ENCODE measurements around the gene BMP6. TPM values are rescaled to one million over a fixed set of nuclear protein-coding genes. Genes with fewer than 3 reads are reported as not detected.

Gene BMP6
- total and polyA plus RNA-seq, 2 donors (not counting 3 experiments of a cell fraction or from before 2014, with no cell fraction given), result 221 to 276 TPM

DNA sequence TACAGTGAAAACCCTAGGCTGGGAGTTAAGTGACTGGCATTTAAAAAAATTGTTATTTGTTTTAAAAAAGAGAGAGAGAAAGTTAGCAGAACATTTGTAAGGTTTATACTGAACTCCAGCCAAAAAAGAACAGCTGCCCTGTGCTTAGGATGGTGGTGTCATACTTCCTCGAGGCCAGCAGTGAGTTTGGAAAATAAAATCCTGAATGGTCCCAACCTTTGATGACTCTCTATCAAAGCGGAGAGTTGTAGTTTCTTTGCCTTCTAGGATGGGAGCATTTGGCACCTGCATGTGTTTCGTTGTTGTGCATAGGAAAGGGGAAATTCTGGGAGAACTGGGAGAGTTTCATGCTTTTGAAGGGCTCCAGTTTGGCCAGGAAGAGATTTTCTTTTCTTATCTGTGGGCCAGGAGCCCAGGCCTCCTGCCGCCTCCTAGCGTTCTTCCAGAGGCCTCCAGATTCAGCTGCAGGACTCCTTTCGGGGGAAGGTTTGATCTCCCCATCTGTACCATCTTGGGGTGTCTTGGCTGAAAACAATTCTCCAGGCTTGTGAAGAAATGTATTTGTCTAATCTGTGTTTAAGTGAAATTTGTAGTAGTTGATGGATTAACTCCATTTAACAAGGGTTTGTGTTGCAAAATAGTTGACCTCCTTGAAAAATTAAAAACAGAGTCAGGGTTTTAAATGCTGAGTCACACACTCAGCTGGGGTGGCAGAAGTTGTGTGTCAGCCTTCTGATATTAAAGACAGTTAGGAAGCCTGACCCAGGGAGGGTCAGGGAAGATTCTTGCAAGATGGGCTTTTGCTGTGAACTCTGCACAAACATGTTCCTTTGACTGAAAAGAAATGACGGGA lies 121.3 kb downstream of the BMP6 start:
- ChIA-PET POLR2A (no interaction called here), CTCF (interaction anchor here (0.9 to 3.3 kb wide), 4 partner anchors 42 to 129 kb away, joined by 3 to 14 read pairs (median 4); partner anchors contain the start of gene BMP6)
- Histone ChIP-seq H3K9ac (replicated peaks; ENCODE audit: extremely low read depth, insufficient read depth, low read length) (no peak overlapping the region), H3K9me1 (replicated peaks; ENCODE audit: control insufficient read depth, extremely low read depth, insufficient read depth, low read length) (no peaks in the 10 kb centered on the region), H4K20me1 (replicated peaks; ENCODE audit: control insufficient read depth, extremely low read depth, insufficient read depth, low read length) (peaks cover 18% of the 10 kb centered on the region), H3K27me3 (ENCODE audit: control insufficient read depth in 2 of 2, insufficient read depth in 2 of 2, low read length in 2 of 2) (no peaks in the 10 kb centered on the region), H3K4me2 (ENCODE audit: insufficient read depth, low read length) (peak overlapping the region; percentile 42), H3K36me3 (ENCODE audit: control insufficient read depth in 2 of 2, extremely low read depth in 1 of 2, insufficient read depth in 2 of 2, low read length in 2 of 2) (peaks cover 27 to 42% of the 10 kb centered on the region in 2 experiments), H3K9me3 (replicated peaks; ENCODE audit: control insufficient read depth, insufficient read depth, low read length) (no peaks in the 10 kb centered on the region), H3K4me3 (replicated peaks in 1 of 3; ENCODE audit: insufficient read depth in 1 of 3, low read depth in 1 of 3, low read length in 3 of 3) (no peak overlapping the region), H3K27ac (ENCODE audit: insufficient read depth, low read depth, low read length) (peak overlapping the region; percentile 35), H2AFZ (ENCODE audit: low read depth, low read length) (no peak overlapping the region), H3K79me2 (ENCODE audit: control insufficient read depth, insufficient read depth, low read length) (peaks cover 96% of the 10 kb centered on the region), H3K4me1 (ENCODE audit: control insufficient read depth, extremely low read depth, insufficient read depth, low read length) (peaks cover 37% of the 10 kb centered on the region)
- BruUV-seq (replicated peaks), result no TSS peak
- TF ChIP-seq FOS (IDR thresholded peaks at IDR 0.05; ENCODE audit: borderline replicate concordance, insufficient read depth, low read length) (peak; percentile 22), MYC (IDR thresholded peaks at IDR 0.05; ENCODE audit: low read depth, low read length) (no peak), EZH2 (IDR thresholded peaks at IDR 0.05; ENCODE audit: borderline replicate concordance, low read depth, low read length, severe bottlenecking) (no peak), POLR2A (IDR thresholded peaks at IDR 0.05; ENCODE audit: low read depth, low read length) (peak; percentile 25), JUN (IDR thresholded peaks at IDR 0.05; ENCODE audit: borderline replicate concordance, insufficient read depth, insufficient read length, low read depth) (no peak), POLR2AphosphoS5 (IDR thresholded peaks at IDR 0.05; ENCODE audit: insufficient read depth, low read depth, low read length) (peak; percentile 29), GATA2 (IDR thresholded peaks at IDR 0.05; ENCODE audit: insufficient read depth, insufficient read length, low read depth, low read length) (no peak)
- TF ChIP-seq, protein P1, sequence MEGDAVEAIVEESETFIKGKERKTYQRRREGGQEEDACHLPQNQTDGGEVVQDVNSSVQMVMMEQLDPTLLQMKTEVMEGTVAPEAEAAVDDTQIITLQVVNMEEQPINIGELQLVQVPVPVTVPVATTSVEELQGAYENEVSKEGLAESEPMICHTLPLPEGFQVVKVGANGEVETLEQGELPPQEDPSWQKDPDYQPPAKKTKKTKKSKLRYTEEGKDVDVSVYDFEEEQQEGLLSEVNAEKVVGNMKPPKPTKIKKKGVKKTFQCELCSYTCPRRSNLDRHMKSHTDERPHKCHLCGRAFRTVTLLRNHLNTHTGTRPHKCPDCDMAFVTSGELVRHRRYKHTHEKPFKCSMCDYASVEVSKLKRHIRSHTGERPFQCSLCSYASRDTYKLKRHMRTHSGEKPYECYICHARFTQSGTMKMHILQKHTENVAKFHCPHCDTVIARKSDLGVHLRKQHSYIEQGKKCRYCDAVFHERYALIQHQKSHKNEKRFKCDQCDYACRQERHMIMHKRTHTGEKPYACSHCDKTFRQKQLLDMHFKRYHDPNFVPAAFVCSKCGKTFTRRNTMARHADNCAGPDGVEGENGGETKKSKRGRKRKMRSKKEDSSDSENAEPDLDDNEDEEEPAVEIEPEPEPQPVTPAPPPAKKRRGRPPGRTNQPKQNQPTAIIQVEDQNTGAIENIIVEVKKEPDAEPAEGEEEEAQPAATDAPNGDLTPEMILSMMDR (IDR thresholded peaks at IDR 0.05; ENCODE audit: extremely low read depth in 1 of 2, insufficient read depth in 1 of 2, low read depth in 1 of 2, low read length in 2 of 2), result peak; percentile 29 to 43
- TF ChIP-seq, protein P2, sequence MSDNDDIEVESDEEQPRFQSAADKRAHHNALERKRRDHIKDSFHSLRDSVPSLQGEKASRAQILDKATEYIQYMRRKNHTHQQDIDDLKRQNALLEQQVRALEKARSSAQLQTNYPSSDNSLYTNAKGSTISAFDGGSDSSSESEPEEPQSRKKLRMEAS (IDR thresholded peaks at IDR 0.05; ENCODE audit: insufficient read depth, insufficient read length), result no peak
- DNase-seq (ENCODE audit: low read depth, low spot score) (peak; percentile 74), FAIRE-seq (peak; percentile 35)
- dilution Hi-C loops (cut with MboI; ENCODE audit: extremely low pct_ligation_motif_present, low sequenced_read_pairs) (no loop called here), intact Hi-C loops (cut with micrococcal nuclease) (loop anchor here (1.0 to 2.0 kb wide), 2 partner anchors 117 to 124 kb away; no protein-coding TSS in a partner anchor)

Data from endothelial cell of umbilical vein (primary cell).